ENCODE data around the gene EFEMP1.

Gene EFEMP1

GRCh38 chr2:55923091-55923981 is at the start of gene EFEMP1:
EFEMP1 (minus strand) TSS chr2:55923782; CDS start chr2:55922440, 1,342 bp downstream.
- DNase-seq (ENCODE audit: insufficient read length, low spot score) (peak; percentile 67), FAIRE-seq (peak; percentile 83)

GRCh38 chr2:55970500-55970899 is 46.9 kb upstream of the EFEMP1 start:
- FAIRE-seq, result no peak
- DNase-seq (ENCODE audit: insufficient read length, low spot score), result no peak

GRCh38 chr2:55968941-55969340 is 45.4 kb upstream of the EFEMP1 start:
- DNase-seq (ENCODE audit: insufficient read length, low spot score) (no peak), FAIRE-seq (no peak)

GRCh38 chr2:55966401-55967118 is 43.0 kb upstream of the EFEMP1 start:
- FAIRE-seq, result peak; percentile 69
- DNase-seq (ENCODE audit: insufficient read length, low spot score), result no peak

- FAIRE-seq (no peak), DNase-seq (ENCODE audit: insufficient read length, low spot score) (no peak)
Measured at GRCh38 chr2:55965966-55966365, 42.4 kb upstream of the EFEMP1 start.

GRCh38 chr2:55965276-55965675 is 41.7 kb upstream of the EFEMP1 start:
- DNase-seq (ENCODE audit: insufficient read length, low spot score), result no peak
- no peak for FAIRE-seq

- FAIRE-seq (no peak), DNase-seq (ENCODE audit: insufficient read length, low spot score) (no peak)
Measured at GRCh38 chr2:55962915-55963314, 39.3 kb upstream of the EFEMP1 start.

GRCh38 chr2:55961318-55961911 is 37.8 kb upstream of the EFEMP1 start:
- FAIRE-seq, result no peak
- peak; percentile 52 for DNase-seq (ENCODE audit: insufficient read length, low spot score)

GRCh38 chr2:55958756-55959155 is 35.2 kb upstream of the EFEMP1 start:
- FAIRE-seq (no peak), DNase-seq (ENCODE audit: insufficient read length, low spot score) (no peak)

GRCh38 chr2:55957142-55957541 is 33.6 kb upstream of the EFEMP1 start:
- FAIRE-seq, result no peak

GRCh38 chr2:55954306-55955035 is 30.9 kb upstream of the EFEMP1 start:
- DNase-seq (ENCODE audit: insufficient read length, low spot score) (no peak), FAIRE-seq (no peak)

More at GRCh38 chr2:55957142-55957541, 33.6 kb upstream of the EFEMP1 start:
- DNase-seq (ENCODE audit: insufficient read length, low spot score), result no peak

GRCh38 chr2:55952415-55952814 is 28.8 kb upstream of the EFEMP1 start:
- FAIRE-seq (peak; percentile 63), DNase-seq (ENCODE audit: insufficient read length, low spot score) (no peak)

- FAIRE-seq, result no peak
- no peak for DNase-seq (ENCODE audit: insufficient read length, low spot score)
Measured at GRCh38 chr2:55951533-55951932, 28.0 kb upstream of the EFEMP1 start.

- no peak for DNase-seq (ENCODE audit: insufficient read length, low spot score)
- FAIRE-seq, result peak; percentile 9
Measured at GRCh38 chr2:55949613-55950012, 26.0 kb upstream of the EFEMP1 start.

- DNase-seq (ENCODE audit: insufficient read length, low spot score) (no peak), FAIRE-seq (no peak)
Measured at GRCh38 chr2:55949211-55949610, 25.6 kb upstream of the EFEMP1 start.

- no peak for FAIRE-seq
- no peak for DNase-seq (ENCODE audit: insufficient read length, low spot score)
Measured at GRCh38 chr2:55948176-55948923, 24.8 kb upstream of the EFEMP1 start.

GRCh38 chr2:55947752-55948151 is 24.2 kb upstream of the EFEMP1 start:
- DNase-seq (ENCODE audit: insufficient read length, low spot score) (no peak), FAIRE-seq (no peak)

- DNase-seq (ENCODE audit: insufficient read length, low spot score) (no peak), FAIRE-seq (no peak)
Measured at GRCh38 chr2:55946793-55947192, 23.2 kb upstream of the EFEMP1 start.

- FAIRE-seq (no peak), DNase-seq (ENCODE audit: insufficient read length, low spot score) (no peak)
Measured at GRCh38 chr2:55943466-55943865, 19.9 kb upstream of the EFEMP1 start.

- no peak for DNase-seq (ENCODE audit: insufficient read length, low spot score)
- no peak for FAIRE-seq
Measured at GRCh38 chr2:55936351-55936750, 12.8 kb upstream of the EFEMP1 start.
